PC-3 (cell line): ENCODE results near the gene SLC38A9. TPM values are rescaled to one million over a fixed set of nuclear protein-coding genes. Genes with fewer than 3 reads are reported as not detected.

Experiments used
- ATAC-seq: fragments of 200-7000 bp; cut with Tn5 transposase; 2 replicates; pipeline ENCODE4 v1.9.1; 2020; ENCODE audit warnings: mild to moderate bottlenecking, moderate library complexity
- BruUV-seq: library from RNA; stranded (reverse); fragments of 400-500 nt; replicated peaks from 2 replicates; lab custom pipeline; 2021; lab: Mats Ljungman, UMichigan
- CTCF ChIA-PET: fragments of 300-600 bp; sonication (Branson Sonifier 250); formaldehyde crosslinking; loops from one replicate; lab custom pipeline; 2022; ENCODE audit warnings: antibody characterized with exemption; lab: Charles Lee
- POLR2A ChIA-PET: fragments of 300-600 bp; sonication (Branson Sonifier 250); formaldehyde crosslinking; loops from one replicate; lab custom pipeline; 2022; ENCODE audit warnings: antibody characterized with exemption; ENCODE audit not compliant: unreplicated experiment; lab: Charles Lee
- DNase-seq: peaks from one replicate; pipeline ENCODE4 v3.0.0-alpha.2; 2015
- H2AFZ ChIP-seq: fragments of 300-600 bp; sonication (generic); 2 replicates; pipeline ENCODE4 v1.6.0; 2016; ENCODE audit warnings: antibody characterized with exemption, low read length
- H3F3A ChIP-seq: fragments of 300-600 bp; sonication (generic); one replicate; pipeline ENCODE4 v1.6.0; 2017; ENCODE audit warnings: antibody characterized with exemption, low read length, control low read depth, mild to moderate bottlenecking; ENCODE audit not compliant: unreplicated experiment
- H3K27ac ChIP-seq: fragments of 300-600 bp; sonication (generic); 2 replicates; pipeline ENCODE4 v1.5.1; 2016; ENCODE audit warnings: mild to moderate bottlenecking, low read length
- H3K27me3 ChIP-seq: fragments of 300-600 bp; sonication (generic); 2 replicates; pipeline ENCODE4 v1.6.1; 2016; ENCODE audit warnings: low read length, mixed read lengths
- H3K36me3 ChIP-seq: fragments of 300-600 bp; sonication (generic); 2 replicates; pipeline ENCODE4 v1.6.1; 2016; ENCODE audit warnings: low read depth, mixed run types, low read length, mixed read lengths
- H3K4me1 ChIP-seq: fragments of 300-600 bp; sonication (generic); 2 replicates; pipeline ENCODE4 v1.5.1; 2016; ENCODE audit warnings: low read length; ENCODE audit not compliant: insufficient read depth
- H3K4me2 ChIP-seq: fragments of 300-600 bp; sonication (generic); 2 replicates; pipeline ENCODE4 v1.6.0; 2016; ENCODE audit warnings: low read length
- H3K4me3 ChIP-seq: fragments of 300-600 bp; sonication (generic); 2 replicates; pipeline ENCODE4 v1.5.1; 2016; ENCODE audit warnings: mild to moderate bottlenecking, low read length, mixed read lengths
- H3K79me2 ChIP-seq: fragments of 300-600 bp; sonication (generic); 2 replicates; pipeline ENCODE4 v1.6.1; 2017; ENCODE audit warnings: low read length, mixed read lengths
- H3K9ac ChIP-seq: fragments of 300-600 bp; sonication (generic); 2 replicates; pipeline ENCODE4 v1.6.0; 2016; ENCODE audit warnings: mild to moderate bottlenecking, low read length
- H3K9me2 ChIP-seq: fragments of 300-600 bp; sonication (generic); replicated peaks from 2 replicates; pipeline ENCODE4 v1.6.1; 2016; ENCODE audit warnings: mixed run types, low read length, mixed read lengths
- H3K9me3 ChIP-seq: fragments of 300-600 bp; sonication (generic); 2 replicates; pipeline ENCODE4 v1.6.1; 2016; ENCODE audit warnings: low read length, mixed read lengths
- H4K20me1 ChIP-seq: fragments of 300-600 bp; sonication (generic); 2 replicates; pipeline ENCODE4 v1.6.1; 2016; ENCODE audit warnings: low read length, mixed read lengths
- CTCF ChIP-seq: fragments of 300-600 bp; sonication (generic); conservative IDR thresholded peaks from 2 replicates; pipeline ENCODE4 v1.5.1; 2017; ENCODE audit warnings: antibody characterized with exemption, low read depth, mild to moderate bottlenecking, low read length
- EZH2 ChIP-seq: fragments of 300-600 bp; sonication (generic); IDR thresholded peaks from one replicate; pipeline ENCODE4 v1.6.1; 2017; ENCODE audit warnings: antibody characterized with exemption, mild to moderate bottlenecking, low read length; ENCODE audit not compliant: unreplicated experiment
- EZH2phosphoT487 ChIP-seq: fragments of 300-600 bp; sonication (generic); IDR thresholded peaks from 2 replicates; pipeline ENCODE4 v1.6.1; 2018; ENCODE audit warnings: mild to moderate bottlenecking, antibody characterized with exemption, low read length, borderline replicate concordance
- intact Hi-C: fragments of 100-400 bp; cut with micrococcal nuclease; formaldehyde crosslinking; loops from 2 replicates; pipeline ENCODE4 v1.9.0; 2023
- total RNA-seq: library from RNA; depleted of rRNA; stranded (reverse); fragments of >200 nt; gene quantifications from 2 replicates; pipeline ENCODE4 v1.2.3, GENCODE V29; 2014

Gene SLC38A9
- total RNA-seq, 1 experiment from 2014 or later: 12.9 TPM

GRCh38 chr5:55674340-55674739 is 37.8 kb downstream of the SLC38A9 start:
- Histone ChIP-seq H4K20me1 (no peaks in the 10 kb centered on the region), H3K9me3 (no peaks in the 10 kb centered on the region), H3K4me1 (no peaks in the 10 kb centered on the region), H3K36me3 (no peaks in the 10 kb centered on the region), H3K79me2 (no peaks in the 10 kb centered on the region), H3K27ac (no peak overlapping the region), H3K4me2 (no peak overlapping the region), H3K27me3 (no peaks in the 10 kb centered on the region), H3K4me3 (no peak overlapping the region), H3F3A (no peaks in the 10 kb centered on the region), H3K9ac (no peak overlapping the region), H3K9me2 (no peaks in the 10 kb centered on the region), H2AFZ (no peak overlapping the region)
- TF ChIP-seq EZH2phosphoT487: no peak
- TF ChIP-seq EZH2: no peak
- no peak for TF ChIP-seq CTCF
- POLR2A ChIA-PET: no interaction called here
- DNase-seq: no peak
- ATAC-seq: no peak
- no TSS peak for BruUV-seq
- intact Hi-C loops: no loop called here
- CTCF ChIA-PET: no interaction called here

- TF ChIP-seq CTCF (no peak), EZH2 (no peak), EZH2phosphoT487 (no peak)
- ChIA-PET POLR2A (no interaction called here), CTCF (no interaction called here)
- Histone ChIP-seq H3K27ac (no peak overlapping the region), H3K79me2 (no peaks in the 10 kb centered on the region), H3K4me2 (no peak overlapping the region), H3K4me1 (peaks cover 12% of the 10 kb centered on the region), H2AFZ (no peak overlapping the region), H4K20me1 (no peaks in the 10 kb centered on the region), H3K9me3 (no peaks in the 10 kb centered on the region), H3K27me3 (no peaks in the 10 kb centered on the region), H3K9me2 (no peaks in the 10 kb centered on the region), H3K4me3 (no peak overlapping the region), H3K36me3 (no peaks in the 10 kb centered on the region), H3K9ac (no peak overlapping the region), H3F3A (no peaks in the 10 kb centered on the region)
- ATAC-seq (no peak), DNase-seq (no peak)
- intact Hi-C loops: no loop called here
- BruUV-seq: no TSS peak
Measured at GRCh38 chr5:55672477-55672911, 39.6 kb downstream of the SLC38A9 start.

- DNase-seq: no peak
- no peaks in the 10 kb centered on the region for H3F3A ChIP-seq
- TF ChIP-seq EZH2phosphoT487: no peak
- no peak for TF ChIP-seq CTCF
- no peak for TF ChIP-seq EZH2
Measured at GRCh38 chr5:55671975-55672374, 40.1 kb downstream of the SLC38A9 start.

More at GRCh38 chr5:55671975-55672374, 40.1 kb downstream of the SLC38A9 start:
- BruUV-seq: no TSS peak
- Histone ChIP-seq H3K36me3 (no peaks in the 10 kb centered on the region), H3K9ac (no peak overlapping the region), H4K20me1 (no peaks in the 10 kb centered on the region), H3K9me3 (no peaks in the 10 kb centered on the region), H3K4me2 (no peak overlapping the region), H3K27me3 (no peaks in the 10 kb centered on the region), H3K4me3 (no peak overlapping the region), H3K4me1 (peaks cover 12% of the 10 kb centered on the region), H3K79me2 (no peaks in the 10 kb centered on the region), H3K9me2 (no peaks in the 10 kb centered on the region), H2AFZ (no peak overlapping the region), H3K27ac (no peak overlapping the region)
- CTCF ChIA-PET: no interaction called here
- POLR2A ChIA-PET: no interaction called here
- no peak for ATAC-seq
- intact Hi-C loops: no loop called here
